Right lobe of liver (tissue), 6 donors: ENCODE data around the gene CAPS. TPM values are rescaled to one million over a fixed set of nuclear protein-coding genes. Genes with fewer than 3 reads are reported as not detected.

Source experiments
- ATAC-seq, 4 donors: fragments of 200-7000 bp; cut with Tn5 transposase; one replicate each; pipeline ENCODE4 v1.9.1; 2020; ENCODE audit warnings: mild to moderate bottlenecking in 4 of 4, moderate library complexity in 4 of 4
- DNase-seq, 3 donors: peaks; one replicate each; pipeline ENCODE4 v3.0.0-alpha.2; 2020
- H3K27ac ChIP-seq, 3 donors: fragments of 200-600 bp; one replicate each; pipeline ENCODE4 v1.8.0; 2022
- H3K27me3 ChIP-seq, 2 donors: fragments of 200-600 bp; one replicate each; pipeline ENCODE4 v1.8.0; 2022
- H3K36me3 ChIP-seq, 4 donors: fragments of 200-600 bp; sonication (generic) in 1 of 4; one replicate each; pipeline versions ENCODE4 v1.5.1 to v1.8.0; 2017 to 2022; ENCODE audit warnings: control low read depth in 1 of 4
- H3K4me1 ChIP-seq, 4 donors: fragments of 200-600 bp; sonication (generic) in 1 of 4; one replicate each; pipeline versions ENCODE4 v1.5.1 to v1.8.0; 2017 to 2022; ENCODE audit warnings: control low read depth in 1 of 4
- H3K4me3 ChIP-seq, 3 donors: fragments of 200-600 bp; one replicate each; pipeline ENCODE4 v1.8.0; 2022
- H3K9me3 ChIP-seq, 4 donors: fragments of 200-600 bp; sonication (generic) in 1 of 4; one replicate each; pipeline versions ENCODE4 v1.5.1 to v1.8.0; 2017 to 2022; ENCODE audit warnings: control low read depth in 1 of 4
- CTCF ChIP-seq, 4 donors: fragments of 200-600 bp in 3 of 4; fragments of 450-650 bp in 1 of 4; IDR thresholded peaks; one replicate each; pipeline versions ENCODE4 v1.5.1 to v1.8.0; 2016 to 2022; ENCODE audit warnings: antibody characterized with exemption in 4 of 4, mild to moderate bottlenecking in 2 of 4
- POLR2A ChIP-seq: fragments of 450-650 bp; IDR thresholded peaks from one replicate; pipeline ENCODE4 v1.6.1; 2017; ENCODE audit warnings: antibody characterized with exemption, mild to moderate bottlenecking
- WGBS: methylation state at CpG from one replicate; pipeline ENCODE4 v1.1.6; 2018; ENCODE audit warnings: low coverage, low lambda C conversion rate; ENCODE audit not compliant: insufficient coverage; ENCODE audit errors: missing lambda C conversion rate; 5-methylcytosine and 5-hydroxymethylcytosine counted together
- intact Hi-C, 2 donors: fragments of 100-400 bp; cut with DNase I; formaldehyde crosslinking; loops; one replicate each; pipeline versions ENCODE4 v1.11.2 to v1.14.1; 2022
- total RNA-seq, 6 experiments: library from RNA; depleted of rRNA in 2 of 6; stranded (reverse); fragments of >200 nt in 2 of 6; fragmentation: NEBNext Ultra II Directional in 3 of 6; extraction: Animal tissue kit (Norgen Biotek cat#: 25700) in 3 of 6; gene quantifications; one replicate each; pipeline versions ENCODE4 v1.1.0 to v1.2.4, GENCODE V29; 2016 to 2023
- donor health status: DM: no; HTN: yes; CAD: no.
- donor health status: DM: no; HTN: no; CAD: no.
- donor health status: DM: no; HTN: no; CAD: no.
- donor health status: DM: no; HTN: yes; CAD: no.
- donor health status: DM: no; HTN: yes; CAD: no.

CAPS gene
- total RNA-seq, 6 experiments from 2014 or later = 1.1 to 7.9 (median 5.0) TPM

- Histone ChIP-seq H3K4me3 (no peak overlapping the region), H3K9me3 (no peaks in the 10 kb centered on the region), H3K4me1 (no peaks in the 10 kb centered on the region), H3K36me3 (peaks cover 3 to 81% (median 32%) of the 10 kb centered on the region in 4 donors), H3K27me3 (no peaks in the 10 kb centered on the region), H3K27ac (no peak overlapping the region)
- TF ChIP-seq CTCF (IDR thresholded peaks at IDR 0.05) (no peak), POLR2A (no peak)
- ATAC-seq (no peak), DNase-seq (no peak)
- intact Hi-C loops = no loop called here
- WGBS = 92% methylated on average over 12 of the region's 18 CpGs
Observed at GRCh38 chr19:5925830-5926427, 11.9 kb downstream of the CAPS start.

GRCh38 chr19:5926641-5927440 lies 12.8 kb downstream of the CAPS start:
- 81% methylated on average over 6 of the region's 14 CpGs for WGBS
- no peak for TF ChIP-seq CTCF (IDR thresholded peaks at IDR 0.05)
- no peak for TF ChIP-seq POLR2A
- H3K4me1 ChIP-seq = no peaks in the 10 kb centered on the region
- intact Hi-C loops = no loop called here
- ATAC-seq (peak in 1 of 4 donors; percentile 20), DNase-seq (no peak)
- H3K4me3 ChIP-seq = no peak overlapping the region
- no peaks in the 10 kb centered on the region for H3K9me3 ChIP-seq
- no peaks in the 10 kb centered on the region for H3K27me3 ChIP-seq
- no peak overlapping the region for H3K27ac ChIP-seq
- peaks cover 3 to 81% (median 31%) of the 10 kb centered on the region in 4 donors for H3K36me3 ChIP-seq

- no peaks in the 10 kb centered on the region for H3K9me3 ChIP-seq
- intact Hi-C loops = no loop called here
- ATAC-seq = no peak
- H3K27ac ChIP-seq = no peak overlapping the region
- WGBS = 82% methylated on average over 1 of the region's 8 CpGs
- no peak for DNase-seq
- no peak overlapping the region for H3K4me3 ChIP-seq
- H3K27me3 ChIP-seq = no peaks in the 10 kb centered on the region
- TF ChIP-seq POLR2A (no peak), CTCF (IDR thresholded peaks at IDR 0.05) (no peak)
- H3K4me1 ChIP-seq = no peaks in the 10 kb centered on the region
- H3K36me3 ChIP-seq = peaks cover 3 to 83% (median 30%) of the 10 kb centered on the region in 4 donors
Observed at GRCh38 chr19:5927441-5927821, 13.4 kb downstream of the CAPS start.

GRCh38 chr19:5929179-5929578 lies 15.1 kb downstream of the CAPS start:
- no peak for ATAC-seq
- intact Hi-C loops = no loop called here
- H3K4me3 ChIP-seq = no peak overlapping the region
- H3K36me3 ChIP-seq = peaks cover 3 to 72% (median 21%) of the 10 kb centered on the region in 4 donors
- H3K27me3 ChIP-seq = no peaks in the 10 kb centered on the region
- 100% methylated on average over 1 of the region's 13 CpGs for WGBS
- H3K4me1 ChIP-seq = peaks cover 0 to 5% (median 2%) of the 10 kb centered on the region in 4 donors
- H3K27ac ChIP-seq = no peak overlapping the region
- H3K9me3 ChIP-seq = no peaks in the 10 kb centered on the region
- no peak for DNase-seq
- TF ChIP-seq POLR2A (no peak), CTCF (IDR thresholded peaks at IDR 0.05) (no peak)
